MM.1S (cell line): ENCODE measurements around the gene EML6.

Source experiments
- DNase-seq: peaks from one replicate; pipeline ENCODE4 v3.0.0-alpha.2; 2015
- H2AFZ ChIP-seq: fragments of 300-600 bp; sonication (generic); 2 replicates; pipeline ENCODE4 v1.6.0; 2016; ENCODE audit warnings: antibody characterized with exemption, low read length
- H3F3A ChIP-seq: fragments of 300-600 bp; sonication (generic); 2 replicates; pipeline ENCODE4 v1.6.1; 2016; ENCODE audit warnings: mild to moderate bottlenecking, antibody characterized with exemption, low read length, moderate library complexity, mixed read lengths; ENCODE audit not compliant: insufficient read depth
- H3K27ac ChIP-seq: fragments of 300-600 bp; sonication (generic); 2 replicates; pipeline ENCODE4 v1.5.1; 2016; ENCODE audit warnings: mild to moderate bottlenecking, low read length
- H3K27me3 ChIP-seq: fragments of 300-600 bp; sonication (generic); replicated peaks from 2 replicates; pipeline ENCODE4 v1.6.0; 2016; ENCODE audit warnings: low read length; ENCODE audit not compliant: insufficient read depth
- H3K36me3 ChIP-seq: fragments of 300-600 bp; sonication (generic); replicated peaks from 2 replicates; pipeline ENCODE4 v1.6.1; 2016; ENCODE audit warnings: mild to moderate bottlenecking, low read length, mixed read lengths; ENCODE audit not compliant: insufficient read depth
- H3K4me1 ChIP-seq: fragments of 300-600 bp; sonication (generic); 2 replicates; pipeline ENCODE4 v1.6.1; 2016; ENCODE audit warnings: low read length, mixed read lengths
- H3K4me2 ChIP-seq: fragments of 300-600 bp; sonication (generic); 2 replicates; pipeline ENCODE4 v1.6.0; 2016; ENCODE audit warnings: low read depth, low read length
- H3K4me3 ChIP-seq: fragments of 300-600 bp; sonication (generic); 2 replicates; pipeline ENCODE4 v1.5.1; 2016; ENCODE audit warnings: low read length, mixed read lengths
- H3K79me2 ChIP-seq: fragments of 300-600 bp; sonication (generic); 2 replicates; pipeline ENCODE4 v1.6.1; 2016; ENCODE audit warnings: mixed run types, low read length, mixed read lengths
- H3K9ac ChIP-seq: fragments of 300-600 bp; sonication (generic); 2 replicates; pipeline ENCODE4 v1.6.1; 2016; ENCODE audit warnings: low read length, mixed read lengths
- H3K9me2 ChIP-seq: fragments of 300-600 bp; sonication (generic); replicated peaks from 2 replicates; pipeline ENCODE4 v1.6.1; 2016; ENCODE audit warnings: mild to moderate bottlenecking, low read length, mixed read lengths; ENCODE audit not compliant: insufficient read depth
- H3K9me3 ChIP-seq: fragments of 300-600 bp; sonication (generic); replicated peaks from 2 replicates; pipeline ENCODE4 v1.6.1; 2016; ENCODE audit warnings: mild to moderate bottlenecking, low read length, mixed read lengths; ENCODE audit not compliant: insufficient read depth
- H4K20me1 ChIP-seq: fragments of 300-600 bp; sonication (generic); 2 replicates; pipeline ENCODE4 v1.6.1; 2016; ENCODE audit warnings: mild to moderate bottlenecking, low read length, moderate library complexity, mixed read lengths; ENCODE audit not compliant: insufficient read depth
- CTCF ChIP-seq: fragments of 300-600 bp; sonication (generic); IDR thresholded peaks from 2 replicates; pipeline ENCODE4 v1.5.1; 2016; ENCODE audit warnings: antibody characterized with exemption, low read length, mixed read lengths
- EZH2 ChIP-seq: fragments of 300-600 bp; sonication (generic); optimal IDR thresholded peaks from 2 replicates; pipeline ENCODE3; 2017; ENCODE audit warnings: low read depth, mild to moderate bottlenecking, antibody characterized with exemption, low read length, mixed read lengths
- EZH2phosphoT487 ChIP-seq: fragments of 300-600 bp; sonication (generic); IDR thresholded peaks from 2 replicates; pipeline ENCODE4 v1.6.1; 2018; ENCODE audit warnings: antibody characterized with exemption, low read length

Gene EML6

GRCh38 chr2:54776494-54776893 is 53.0 kb downstream of the EML6 start:
- H3K27ac ChIP-seq, result no peak overlapping the region
- no peaks in the 10 kb centered on the region for H3F3A ChIP-seq
- no peaks in the 10 kb centered on the region; the same call in 1 of the 2 replicates for H3K9me3 ChIP-seq
- H3K27me3 ChIP-seq, result no peaks in the 10 kb centered on the region
- TF ChIP-seq EZH2, result no peak
- TF ChIP-seq CTCF, result no peak
- TF ChIP-seq EZH2phosphoT487, result no peak
- H3K9me2 ChIP-seq, result no peaks in the 10 kb centered on the region
- no peak overlapping the region for H3K4me2 ChIP-seq
- H3K79me2 ChIP-seq, result no peaks in the 10 kb centered on the region
- H3K4me3 ChIP-seq, result no peak overlapping the region
- DNase-seq, result no peak
- no peak overlapping the region for H2AFZ ChIP-seq
- no peak overlapping the region for H3K9ac ChIP-seq
- H3K36me3 ChIP-seq, result no peaks in the 10 kb centered on the region
- H4K20me1 ChIP-seq, result no peaks in the 10 kb centered on the region
- H3K4me1 ChIP-seq, result no peaks in the 10 kb centered on the region

GRCh38 chr2:54783349-54783748 is 59.9 kb downstream of the EML6 start:
- no peaks in the 10 kb centered on the region for H3K9me3 ChIP-seq
- H3K36me3 ChIP-seq, result no peaks in the 10 kb centered on the region
- H3K4me2 ChIP-seq, result no peak overlapping the region
- H3F3A ChIP-seq, result no peaks in the 10 kb centered on the region
- no peaks in the 10 kb centered on the region for H3K79me2 ChIP-seq
- H3K27ac ChIP-seq, result no peak overlapping the region
- no peak overlapping the region for H3K9ac ChIP-seq
- H3K4me1 ChIP-seq, result no peaks in the 10 kb centered on the region
- no peaks in the 10 kb centered on the region for H3K9me2 ChIP-seq
- DNase-seq, result no peak
- no peak overlapping the region for H3K4me3 ChIP-seq
- TF ChIP-seq EZH2 (no peak), EZH2phosphoT487 (no peak)
- H3K27me3 ChIP-seq, result no peaks in the 10 kb centered on the region
- H2AFZ ChIP-seq, result no peak overlapping the region
- H4K20me1 ChIP-seq, result no peaks in the 10 kb centered on the region

- H3F3A ChIP-seq, result no peaks in the 10 kb centered on the region
- no peaks in the 10 kb centered on the region for H3K4me1 ChIP-seq
- H3K27me3 ChIP-seq, result no peaks in the 10 kb centered on the region
- H3K4me3 ChIP-seq, result no peak overlapping the region
- no peaks in the 10 kb centered on the region for H3K9me2 ChIP-seq
- H3K79me2 ChIP-seq, result no peaks in the 10 kb centered on the region
- no peaks in the 10 kb centered on the region for H4K20me1 ChIP-seq
- TF ChIP-seq CTCF, result no peak
- TF ChIP-seq EZH2phosphoT487, result no peak
- no peak for TF ChIP-seq EZH2
- no peak overlapping the region for H3K9ac ChIP-seq
- no peaks in the 10 kb centered on the region for H3K9me3 ChIP-seq
- H3K36me3 ChIP-seq, result no peaks in the 10 kb centered on the region
- no peak overlapping the region for H2AFZ ChIP-seq
- DNase-seq, result no peak
- H3K4me2 ChIP-seq, result no peak overlapping the region
- no peak overlapping the region for H3K27ac ChIP-seq
These were observed 63.8 kb downstream of the EML6 start for GRCh38 chr2:54787270-54787669.

DNA sequence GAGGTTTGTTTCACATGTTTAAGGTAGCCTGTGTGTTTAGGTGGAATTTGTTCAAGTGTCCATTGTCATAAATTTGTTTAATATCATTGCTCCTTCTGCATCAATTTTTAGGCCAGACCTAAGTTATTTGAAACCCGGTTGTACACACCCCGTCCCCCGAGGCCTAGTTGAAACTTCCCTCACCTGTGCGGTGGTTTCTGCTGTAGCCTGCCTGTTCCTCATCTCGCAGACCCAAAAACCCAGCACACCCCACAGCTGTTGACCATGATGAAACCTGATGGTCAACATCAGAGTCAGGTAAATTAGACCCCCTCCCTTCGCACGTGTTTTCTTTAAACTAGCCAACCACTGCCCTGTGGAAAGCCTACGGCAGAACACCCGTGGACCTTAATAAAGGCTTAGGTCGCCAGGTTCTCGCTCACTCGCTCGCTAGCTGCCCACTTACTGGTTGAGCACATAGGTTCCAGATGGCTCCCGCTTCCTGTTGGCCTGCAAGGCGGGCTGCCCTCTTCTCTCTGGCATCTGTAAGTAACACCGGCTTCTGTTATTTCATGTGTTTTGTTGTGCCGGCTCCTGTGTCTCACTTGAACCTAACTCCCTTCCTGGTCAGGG is 64.4 kb downstream of the EML6 start:
- DNase-seq, result no peak
- Histone ChIP-seq H3K4me1 (no peaks in the 10 kb centered on the region), H2AFZ (no peak overlapping the region), H3K27me3 (no peaks in the 10 kb centered on the region), H4K20me1 (no peaks in the 10 kb centered on the region), H3K4me2 (no peak overlapping the region), H3K27ac (no peak overlapping the region), H3K4me3 (no peak overlapping the region), H3K9me3 (no peaks in the 10 kb centered on the region), H3K9me2 (no peaks in the 10 kb centered on the region), H3F3A (no peaks in the 10 kb centered on the region), H3K9ac (no peak overlapping the region), H3K79me2 (no peaks in the 10 kb centered on the region), H3K36me3 (no peaks in the 10 kb centered on the region)
- TF ChIP-seq EZH2phosphoT487 (no peak), CTCF (no peak), EZH2 (no peak)
